GM18907 (cell line): ENCODE measurements around the gene MORN5.

Experiments used
- ATAC-seq: cut with Tn5 transposase; IDR thresholded peaks from one replicate; pipeline ENCODE4 v1.9.1; 2021; ENCODE audit warnings: mild to moderate bottlenecking, moderate library complexity; ENCODE audit not compliant: unreplicated experiment

MORN5 gene

DNA sequence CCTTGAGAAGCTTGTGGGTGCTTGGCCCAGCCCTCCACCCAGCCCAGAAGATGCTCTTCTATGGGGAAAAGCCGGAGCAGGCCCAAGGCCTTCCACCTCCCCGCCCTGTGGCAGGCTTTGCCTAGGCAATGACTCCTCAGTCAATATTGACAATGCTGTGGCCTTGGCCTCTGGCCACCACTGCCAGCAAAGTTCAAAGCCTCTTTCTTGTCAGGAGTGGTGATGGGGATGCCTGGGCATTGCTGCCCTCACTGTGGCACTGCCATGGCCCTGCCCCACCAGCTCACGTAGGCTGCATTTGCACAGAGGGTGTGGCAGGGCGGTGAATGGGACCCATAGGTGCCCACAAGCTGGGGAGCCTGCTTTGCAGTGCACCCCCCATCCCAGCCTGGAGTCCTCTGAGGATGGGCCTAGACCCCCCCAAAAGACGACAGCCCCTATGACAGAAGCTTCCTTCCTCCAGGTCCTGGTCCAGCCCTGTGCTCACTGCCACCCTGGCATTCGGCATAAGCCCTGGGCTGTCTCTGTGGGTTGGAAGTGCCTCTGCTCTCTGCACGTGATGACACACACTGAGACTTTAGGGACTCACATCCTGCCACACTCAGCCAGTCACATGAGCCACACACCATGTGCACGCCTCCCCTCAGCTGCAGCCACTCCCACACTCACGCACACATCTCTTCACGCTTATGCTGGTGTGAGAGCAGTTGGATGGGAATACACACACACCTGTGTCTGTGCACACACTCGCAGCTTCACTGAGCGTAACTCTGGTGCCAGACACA, 31.1 kb downstream of the MORN5 start:
- ATAC-seq = no peak

DNA sequence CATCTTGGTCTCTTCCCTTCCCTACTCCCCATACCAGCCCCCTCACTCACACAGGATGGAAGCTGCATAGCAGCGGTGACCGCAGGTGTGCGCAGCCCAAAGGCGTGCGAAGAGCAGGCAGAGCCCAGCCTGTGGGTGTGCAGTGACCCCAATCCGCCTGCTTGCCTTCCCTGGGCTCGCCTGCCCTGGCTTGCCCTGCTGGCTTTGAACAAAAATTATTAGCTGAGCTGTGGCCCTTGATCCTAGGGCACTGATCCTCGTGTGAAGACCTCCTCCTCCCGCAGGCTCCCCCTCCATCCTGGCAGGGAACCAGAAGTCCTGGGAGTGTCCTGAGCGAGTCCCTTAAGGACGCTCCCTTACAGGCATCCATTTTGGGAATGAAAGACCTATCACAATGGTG, 31.9 kb downstream of the MORN5 start:
- ATAC-seq = no peak

GRCh38 chr9:122192261-122192875, 32.7 kb downstream of the MORN5 start:
- ATAC-seq = no peak

- ATAC-seq = no peak
These were observed 33.3 kb downstream of the MORN5 start for GRCh38 chr9:122192914-122193525.

- no peak for ATAC-seq
These were observed 33.9 kb downstream of the MORN5 start for GRCh38 chr9:122193651-122194050.

DNA sequence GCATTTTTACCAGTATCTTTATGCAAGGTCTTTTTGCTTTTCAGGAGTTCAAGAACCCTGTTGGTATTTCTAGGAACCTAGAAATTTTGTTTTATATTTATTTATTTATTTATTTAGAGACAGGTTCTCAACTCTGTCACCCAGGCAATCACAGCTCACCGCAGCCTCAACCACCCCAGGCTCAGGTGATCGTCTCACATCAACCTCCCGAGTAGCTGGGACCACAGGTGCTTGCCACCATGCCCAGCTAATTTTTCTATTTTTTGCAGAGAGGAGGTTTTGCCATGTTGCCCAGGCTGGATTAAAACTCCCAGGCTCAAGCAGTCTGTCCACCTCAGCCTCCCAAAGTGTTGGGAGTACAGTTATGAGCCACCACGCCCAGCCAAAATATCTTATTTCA, 36.2 kb downstream of the MORN5 start:
- no peak for ATAC-seq

- no peak for ATAC-seq
These were observed 37.7 kb downstream of the MORN5 start for GRCh38 chr9:122197426-122197825.

- no peak for ATAC-seq
These were observed 38.2 kb downstream of the MORN5 start for GRCh38 chr9:122197882-122198281.

DNA sequence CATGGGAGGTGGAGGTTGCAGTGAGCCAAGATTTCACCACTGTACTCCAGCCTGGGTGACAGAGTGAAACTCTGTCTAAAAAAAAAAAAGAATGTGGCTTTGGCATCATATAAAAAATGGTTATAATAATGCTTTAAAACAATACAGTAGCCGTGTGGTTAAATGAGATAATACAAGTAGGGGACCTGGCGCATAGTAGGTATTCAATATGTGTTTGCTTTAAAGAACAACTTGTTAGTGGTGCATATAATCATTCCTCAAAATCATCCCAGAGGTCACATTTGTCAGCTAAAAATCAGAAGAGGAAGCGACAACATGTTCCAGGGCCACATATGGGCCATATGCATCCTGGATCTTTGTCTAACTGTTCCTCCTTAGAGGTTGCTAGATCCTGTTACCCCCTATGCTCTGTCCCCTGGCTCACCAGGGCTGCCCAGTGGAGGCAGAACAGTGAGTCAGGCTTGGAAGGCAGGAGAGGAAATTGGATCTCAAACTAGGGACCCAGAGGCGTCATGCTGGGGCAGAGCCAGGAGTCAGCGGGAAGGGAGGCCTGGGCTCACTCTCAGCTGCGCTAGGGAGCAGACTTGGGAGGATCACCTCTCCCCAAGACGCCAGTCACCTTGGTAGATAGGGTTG, 41.4 kb downstream of the MORN5 start:
- no peak for ATAC-seq

DNA sequence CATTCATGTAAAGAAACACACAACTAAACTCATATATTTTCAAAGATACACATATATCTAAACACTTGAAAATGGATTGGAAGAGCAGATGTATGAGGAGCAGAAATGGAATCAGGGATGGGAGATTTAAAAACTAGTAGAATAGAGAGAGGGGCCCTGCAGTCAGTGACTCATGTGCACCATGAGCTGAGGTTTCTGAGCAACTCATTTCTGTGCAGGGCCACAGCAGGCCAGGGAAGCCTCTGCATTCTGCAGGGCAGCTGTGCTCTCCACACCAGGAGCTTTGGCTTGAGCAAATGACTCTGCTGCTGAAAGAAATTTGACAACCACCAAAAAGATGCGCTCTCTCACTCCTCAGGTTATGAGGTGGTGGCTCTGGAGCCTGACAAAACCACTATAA, 41.9 kb downstream of the MORN5 start:
- ATAC-seq = no peak

- ATAC-seq = no peak
These were observed 42.4 kb downstream of the MORN5 start for GRCh38 chr9:122202111-122202510.

DNA sequence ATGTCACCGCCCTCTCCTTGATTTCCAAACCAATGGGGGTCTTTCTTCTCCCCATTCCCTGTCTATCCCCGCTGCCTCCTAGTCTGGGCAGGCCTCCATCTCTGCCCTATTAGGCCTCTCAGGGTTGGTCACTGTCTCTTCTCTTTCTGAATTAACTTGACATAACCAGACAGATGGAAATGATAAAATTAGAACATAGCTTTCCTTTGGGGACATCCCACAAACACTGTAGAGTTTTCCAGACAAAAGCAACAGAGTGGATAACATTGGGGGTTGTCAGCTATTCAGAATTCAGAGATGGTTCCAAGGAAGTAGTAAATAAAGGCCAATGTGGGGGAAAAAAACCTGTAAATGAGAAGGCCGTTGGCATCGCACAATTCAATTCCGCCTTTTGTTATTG, 44.3 kb downstream of the MORN5 start:
- ATAC-seq = no peak

DNA sequence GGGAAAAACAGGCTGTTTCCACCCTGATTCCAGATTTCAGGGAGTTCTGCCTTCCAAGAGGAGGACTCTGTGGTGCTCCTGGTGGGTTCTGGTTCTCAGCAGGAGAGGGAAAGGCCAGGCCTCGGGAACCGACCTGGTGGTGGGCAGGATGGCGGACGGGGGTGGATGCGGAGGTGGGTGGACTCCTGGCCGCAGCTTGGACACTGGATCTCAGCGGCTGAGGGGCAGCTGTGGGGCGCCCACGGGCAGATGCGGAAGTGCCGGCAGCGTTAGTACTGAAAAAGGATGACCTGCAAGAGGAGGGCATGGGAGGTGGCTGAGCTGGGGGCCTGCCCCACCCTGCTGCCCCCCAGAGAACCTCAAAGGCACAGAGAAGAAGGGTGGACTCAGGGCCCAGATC, 44.8 kb downstream of the MORN5 start:
- no peak for ATAC-seq

DNA sequence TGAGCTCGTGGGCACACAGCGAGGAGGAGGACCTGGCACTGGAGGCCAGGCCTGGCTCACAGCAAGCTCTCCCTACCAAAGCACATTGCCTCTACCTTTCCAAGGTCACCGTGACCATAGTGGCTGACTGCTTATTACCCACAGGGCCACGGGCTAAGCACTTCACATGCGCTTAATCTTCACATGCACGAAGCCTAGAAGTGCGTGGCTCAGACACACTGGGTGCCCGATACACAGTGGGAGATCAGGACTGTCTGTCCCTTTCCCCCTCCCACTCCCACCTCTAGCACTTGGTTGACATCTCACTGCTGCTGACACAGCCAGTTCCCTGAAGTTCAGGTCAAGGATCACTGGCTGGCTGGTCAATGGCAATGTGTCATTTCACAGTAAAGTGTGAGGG, 45.5 kb downstream of the MORN5 start:
- ATAC-seq = no peak

- no peak for ATAC-seq
These were observed 46.7 kb downstream of the MORN5 start for GRCh38 chr9:122206118-122207046.

- no peak for ATAC-seq
These were observed 47.4 kb downstream of the MORN5 start for GRCh38 chr9:122207096-122207495.

- no peak for ATAC-seq
These were observed 49.7 kb downstream of the MORN5 start for GRCh38 chr9:122209451-122209850.

- ATAC-seq = no peak
These were observed 52.8 kb downstream of the MORN5 start for GRCh38 chr9:122212473-122213004.

DNA sequence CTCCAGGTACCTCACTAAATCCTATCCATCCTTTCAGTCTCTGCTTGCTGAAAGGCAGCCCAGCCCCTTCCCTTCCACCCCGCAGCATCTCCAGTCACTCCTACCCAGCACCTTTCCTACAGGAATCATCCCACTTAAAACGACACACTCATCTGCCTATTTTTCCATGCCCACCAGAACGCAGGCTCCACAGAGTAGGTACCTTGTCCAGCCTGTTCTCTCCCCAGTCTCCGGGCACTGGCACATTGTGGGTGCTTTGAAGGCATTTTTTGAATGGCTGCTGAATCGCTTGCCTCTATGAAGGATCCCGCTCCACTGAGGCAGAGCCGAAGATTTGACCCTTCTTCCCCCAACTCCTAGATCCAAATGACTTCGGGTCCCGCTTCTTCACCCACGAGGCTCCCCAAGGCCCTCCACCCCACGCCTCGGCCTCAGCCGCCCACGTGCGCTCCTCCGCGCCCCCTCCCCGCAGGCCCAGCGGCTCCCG, 53.4 kb downstream of the MORN5 start:
- ATAC-seq = no peak
